ENCODE data around the gene CHN2.

Gene CHN2

GRCh38 chr7:29467193-29467926 lies 272.8 kb downstream of the CHN2 start:
- H3K4me3 Mint-ChIP-seq: no peak overlapping the region
- H3K36me3 Mint-ChIP-seq: no peaks in the 10 kb centered on the region
- no peaks in the 10 kb centered on the region for H3K9me3 Mint-ChIP-seq
- no peak for ATAC-seq
- peaks cover 2% of the 10 kb centered on the region for H3K27me3 Mint-ChIP-seq
- H3K4me1 Mint-ChIP-seq: no peaks in the 10 kb centered on the region
- no peak overlapping the region for H3K27ac Mint-ChIP-seq

GRCh38 chr7:29468196-29468595 lies 273.6 kb downstream of the CHN2 start:
- no peaks in the 10 kb centered on the region for H3K4me1 Mint-ChIP-seq
- H3K36me3 Mint-ChIP-seq: no peaks in the 10 kb centered on the region
- no peak for ATAC-seq
- peaks cover 10% of the 10 kb centered on the region for H3K27me3 Mint-ChIP-seq
- H3K27ac Mint-ChIP-seq: no peak overlapping the region
- no peaks in the 10 kb centered on the region for H3K9me3 Mint-ChIP-seq
- no peak overlapping the region for H3K4me3 Mint-ChIP-seq

GRCh38 chr7:29469281-29469680 lies 274.7 kb downstream of the CHN2 start:
- Mint-ChIP-seq H3K4me1 (no peaks in the 10 kb centered on the region), H3K4me3 (no peak overlapping the region), H3K9me3 (no peaks in the 10 kb centered on the region), H3K36me3 (no peaks in the 10 kb centered on the region), H3K27me3 (peaks cover 10% of the 10 kb centered on the region), H3K27ac (no peak overlapping the region)
- ATAC-seq: no peak

- H3K27ac Mint-ChIP-seq: no peak overlapping the region
- no peak overlapping the region for H3K4me3 Mint-ChIP-seq
- H3K4me1 Mint-ChIP-seq: no peaks in the 10 kb centered on the region
- no peaks in the 10 kb centered on the region for H3K36me3 Mint-ChIP-seq
- no peak for ATAC-seq
- no peaks in the 10 kb centered on the region for H3K9me3 Mint-ChIP-seq
- peaks cover 12% of the 10 kb centered on the region for H3K27me3 Mint-ChIP-seq
Observed at GRCh38 chr7:29469976-29470557, 275.5 kb downstream of the CHN2 start.

GRCh38 chr7:29471444-29472138 lies 277.0 kb downstream of the CHN2 start:
- Mint-ChIP-seq H3K27ac (no peak overlapping the region), H3K4me3 (no peak overlapping the region), H3K27me3 (peaks cover 22% of the 10 kb centered on the region), H3K4me1 (no peaks in the 10 kb centered on the region), H3K9me3 (no peaks in the 10 kb centered on the region), H3K36me3 (no peaks in the 10 kb centered on the region)
- ATAC-seq: no peak

- Mint-ChIP-seq H3K9me3 (no peaks in the 10 kb centered on the region), H3K4me1 (no peaks in the 10 kb centered on the region), H3K27ac (no peak overlapping the region), H3K36me3 (no peaks in the 10 kb centered on the region), H3K4me3 (no peak overlapping the region), H3K27me3 (peaks cover 22% of the 10 kb centered on the region)
- ATAC-seq: no peak
Observed at GRCh38 chr7:29476916-29477315, 282.3 kb downstream of the CHN2 start.

GRCh38 chr7:29478226-29478625 lies 283.7 kb downstream of the CHN2 start:
- H3K36me3 Mint-ChIP-seq: no peaks in the 10 kb centered on the region
- peaks cover 12% of the 10 kb centered on the region for H3K27me3 Mint-ChIP-seq
- no peaks in the 10 kb centered on the region for H3K4me1 Mint-ChIP-seq
- H3K27ac Mint-ChIP-seq: no peak overlapping the region
- no peak overlapping the region for H3K4me3 Mint-ChIP-seq
- ATAC-seq: no peak
- H3K9me3 Mint-ChIP-seq: no peaks in the 10 kb centered on the region

GRCh38 chr7:29478687-29479240 lies 284.2 kb downstream of the CHN2 start:
- Mint-ChIP-seq H3K4me3 (no peak overlapping the region), H3K9me3 (no peaks in the 10 kb centered on the region), H3K27me3 (peaks cover 12% of the 10 kb centered on the region), H3K36me3 (no peaks in the 10 kb centered on the region), H3K27ac (no peak overlapping the region), H3K4me1 (no peaks in the 10 kb centered on the region)
- no peak for ATAC-seq

GRCh38 chr7:29479301-29480200 lies 285.0 kb downstream of the CHN2 start:
- Mint-ChIP-seq H3K27ac (no peak overlapping the region), H3K4me3 (no peak overlapping the region), H3K27me3 (peaks cover 12% of the 10 kb centered on the region), H3K4me1 (no peaks in the 10 kb centered on the region), H3K36me3 (no peaks in the 10 kb centered on the region), H3K9me3 (no peaks in the 10 kb centered on the region)
- ATAC-seq: no peak

- Mint-ChIP-seq H3K4me3 (no peak overlapping the region), H3K9me3 (no peaks in the 10 kb centered on the region), H3K4me1 (no peaks in the 10 kb centered on the region), H3K36me3 (no peaks in the 10 kb centered on the region), H3K27ac (no peak overlapping the region), H3K27me3 (peaks cover 10% of the 10 kb centered on the region)
- no peak for ATAC-seq
Observed at GRCh38 chr7:29480451-29480850, 285.9 kb downstream of the CHN2 start.

- H3K36me3 Mint-ChIP-seq: no peaks in the 10 kb centered on the region
- no peak overlapping the region for H3K4me3 Mint-ChIP-seq
- H3K27ac Mint-ChIP-seq: no peak overlapping the region
- peaks cover 4% of the 10 kb centered on the region for H3K4me1 Mint-ChIP-seq
- peaks cover 11% of the 10 kb centered on the region for H3K27me3 Mint-ChIP-seq
- ATAC-seq: no peak
- no peaks in the 10 kb centered on the region for H3K9me3 Mint-ChIP-seq
Observed at GRCh38 chr7:29480934-29481651, 286.5 kb downstream of the CHN2 start.

- peaks cover 21% of the 10 kb centered on the region for H3K27me3 Mint-ChIP-seq
- H3K9me3 Mint-ChIP-seq: no peaks in the 10 kb centered on the region
- no peak overlapping the region for H3K4me3 Mint-ChIP-seq
- H3K4me1 Mint-ChIP-seq: peaks cover 5% of the 10 kb centered on the region
- no peaks in the 10 kb centered on the region for H3K36me3 Mint-ChIP-seq
- no peak overlapping the region for H3K27ac Mint-ChIP-seq
- no peak for ATAC-seq
Observed at GRCh38 chr7:29482056-29482455, 287.5 kb downstream of the CHN2 start.

- H3K4me1 Mint-ChIP-seq: peaks cover 11% of the 10 kb centered on the region
- H3K9me3 Mint-ChIP-seq: no peaks in the 10 kb centered on the region
- peaks cover 30% of the 10 kb centered on the region for H3K27me3 Mint-ChIP-seq
- H3K4me3 Mint-ChIP-seq: no peak overlapping the region
- H3K27ac Mint-ChIP-seq: no peak overlapping the region
- no peaks in the 10 kb centered on the region for H3K36me3 Mint-ChIP-seq
- no peak for ATAC-seq
Observed at GRCh38 chr7:29483219-29484104, 288.9 kb downstream of the CHN2 start.

- H3K27ac Mint-ChIP-seq: no peak overlapping the region
- no peak for ATAC-seq
- peaks cover 11% of the 10 kb centered on the region for H3K4me1 Mint-ChIP-seq
- H3K27me3 Mint-ChIP-seq: peaks cover 30% of the 10 kb centered on the region
- no peak overlapping the region for H3K4me3 Mint-ChIP-seq
- no peaks in the 10 kb centered on the region for H3K36me3 Mint-ChIP-seq
- no peaks in the 10 kb centered on the region for H3K9me3 Mint-ChIP-seq
Observed at GRCh38 chr7:29484280-29484679, 289.7 kb downstream of the CHN2 start.

Measured in stimulated activated memory B cell treated with anti-CD40 and anti-IgM and Interleukin-4, amounts not matched to agents 10 μg/mL and 1 μg/mL and 100 μg/mL, for 72 hours (primary cell).